HG02610 (cell line): ENCODE data around the gene PIP5K1A.
"Not testable (repeated sequence)": the region's sequence is repeated elsewhere in the genome, so short reads cannot be mapped to it uniquely, and the experiment has no call there.

ENCODE experiments used
- ATAC-seq: cut with Tn5 transposase; IDR thresholded peaks from one replicate; pipeline ENCODE4 v1.9.1; 2021; ENCODE audit warnings: mild to moderate bottlenecking, moderate library complexity; ENCODE audit not compliant: unreplicated experiment

PIP5K1A gene

DNA sequence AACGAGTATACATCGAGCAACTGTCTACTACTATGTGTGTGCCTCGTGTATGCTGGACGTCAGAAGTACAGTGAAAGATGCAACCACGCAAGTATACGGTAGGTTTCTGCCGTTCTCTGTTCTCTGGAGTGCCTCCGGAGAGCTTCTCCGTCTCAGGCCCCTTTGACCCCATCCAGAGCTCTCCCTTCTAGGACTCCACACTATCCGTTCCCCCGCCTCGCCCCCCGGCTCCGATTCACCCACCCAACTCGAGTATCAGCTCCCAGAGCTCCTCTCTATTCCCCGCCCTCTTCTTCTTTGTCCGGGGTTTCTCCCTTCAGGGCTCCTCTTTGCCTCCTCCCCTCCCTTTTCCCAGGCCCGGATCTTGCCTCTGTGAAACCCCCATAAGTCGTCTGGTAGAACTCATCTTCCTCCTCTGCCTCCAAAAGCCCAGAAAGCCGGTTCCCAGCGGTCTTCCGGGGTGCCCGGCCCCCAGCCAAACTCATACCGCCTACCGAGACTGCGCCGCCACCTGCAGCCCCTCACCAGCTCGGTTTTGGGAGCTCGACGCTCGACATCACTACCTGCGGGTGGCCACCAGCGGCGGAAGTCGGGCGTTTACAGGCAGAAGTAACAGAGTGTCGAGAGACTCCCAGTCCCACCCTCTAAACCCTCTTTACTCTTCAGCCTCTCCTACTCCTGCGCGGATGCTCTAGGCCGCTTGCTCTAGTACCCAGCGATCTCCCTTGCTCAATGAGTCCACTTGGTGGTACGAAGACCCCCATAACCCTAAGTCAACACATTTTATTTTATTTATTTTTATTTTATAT, 8.5 kb upstream of the PIP5K1A start, which contains the start of gene VPS72:
VPS72 (minus strand) TSS at position 561 of the 809 bp plus-strand sequence; CDS start at position 485, 76 bp downstream.
- peak; percentile 91 for ATAC-seq

DNA sequence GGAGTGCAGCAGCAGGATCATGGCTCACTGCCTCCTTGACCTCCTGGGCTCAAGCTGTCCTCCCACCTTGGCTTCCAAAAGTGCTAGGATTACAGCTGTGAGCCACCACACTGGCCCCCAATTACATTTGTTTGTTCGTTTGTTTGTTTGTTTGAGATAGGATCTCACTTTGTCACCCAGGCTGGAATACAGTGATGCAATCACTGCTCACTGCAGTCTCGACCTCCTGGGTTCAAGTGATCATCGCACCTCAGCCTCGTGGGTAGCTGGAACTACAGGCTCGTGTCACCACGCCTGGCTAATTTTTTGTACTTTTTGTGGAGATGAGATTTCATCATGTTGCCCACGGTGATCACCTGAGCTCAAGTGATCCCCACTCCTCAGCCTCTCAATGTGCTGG, 6.3 kb upstream of the PIP5K1A start:
- no peak for ATAC-seq

DNA sequence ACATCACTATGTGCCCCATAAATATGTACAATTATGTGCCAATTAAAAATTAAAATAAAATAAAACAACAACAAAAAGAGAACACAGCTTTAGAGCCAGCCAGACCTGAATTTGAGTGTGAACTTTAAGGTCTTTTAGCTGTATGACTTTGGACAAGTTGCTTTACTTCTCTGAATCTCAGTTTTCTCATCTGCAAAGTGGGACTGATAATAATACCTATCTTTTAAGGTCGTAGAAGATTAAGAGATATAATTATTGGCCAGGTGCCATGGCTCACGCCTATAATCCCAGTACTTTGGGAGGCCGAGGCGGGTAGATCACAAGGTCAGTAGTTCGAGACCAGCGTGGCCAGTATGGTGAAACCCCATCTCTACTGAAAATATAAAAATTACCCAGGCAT, 5.0 kb upstream of the PIP5K1A start:
- ATAC-seq = no peak

- ATAC-seq = no peak
Observed at GRCh38 chr1:151193856-151194255, 4.5 kb upstream of the PIP5K1A start.

DNA sequence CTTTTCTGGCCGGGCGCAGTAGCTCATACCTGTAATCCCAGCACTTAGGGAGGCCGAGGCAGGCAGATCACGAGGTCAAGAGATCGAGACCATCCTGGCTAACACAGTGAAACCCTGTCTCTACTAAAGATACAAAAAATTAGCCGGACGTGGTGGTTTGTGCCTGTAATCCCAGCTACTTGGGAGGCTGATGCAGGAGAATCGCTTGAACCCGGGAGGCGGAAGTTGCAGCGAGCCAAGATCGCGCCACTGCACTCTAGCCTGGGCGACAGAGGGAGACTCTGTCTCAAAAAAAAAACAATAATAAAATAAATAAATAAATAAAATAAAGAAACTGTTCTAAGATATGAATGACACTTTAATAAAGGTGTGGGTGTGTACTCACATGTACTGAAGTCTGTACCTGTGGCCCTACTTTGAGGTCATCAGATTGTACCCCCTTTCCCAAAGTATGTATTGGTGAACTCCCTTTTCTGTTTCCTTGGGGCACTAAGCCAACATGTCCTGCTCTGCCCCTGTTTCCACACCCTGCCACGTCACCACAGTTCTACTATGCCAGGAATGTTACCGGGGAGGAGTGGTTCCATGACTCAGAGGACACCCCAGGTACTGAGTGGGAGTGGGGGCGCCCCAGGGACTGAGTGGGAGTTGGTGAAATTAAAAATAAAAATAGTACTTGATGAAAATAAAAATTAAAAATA, 3.3 kb upstream of the PIP5K1A start:
- ATAC-seq = not testable (repeated sequence)

DNA sequence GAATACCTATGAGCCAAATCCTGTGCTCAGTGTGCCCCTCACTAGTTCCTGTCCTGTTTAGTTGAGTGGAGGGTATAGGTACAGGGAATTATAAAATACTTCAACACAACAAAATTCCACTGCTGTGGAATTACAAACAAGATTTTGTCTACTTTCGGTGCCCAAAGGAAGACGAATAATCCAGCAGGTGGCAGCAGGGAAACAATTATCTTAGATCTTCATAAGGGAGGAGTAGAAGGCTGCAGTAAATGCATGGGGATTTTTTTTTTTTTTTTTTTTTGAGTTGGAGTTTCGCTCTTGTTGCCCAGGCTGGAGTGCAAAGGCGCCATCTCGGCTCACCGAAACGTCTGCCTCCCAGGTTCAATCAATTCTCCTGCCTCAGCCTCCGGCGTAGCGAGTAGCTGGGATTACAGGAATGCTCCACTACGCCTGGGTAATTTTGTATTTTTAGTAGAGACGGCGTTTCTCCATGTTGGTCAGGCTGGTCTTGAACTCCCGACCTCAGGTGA, 2.0 kb upstream of the PIP5K1A start:
- no peak for ATAC-seq

GRCh38 chr1:151197863-151198253, 494 bp upstream of the PIP5K1A start:
- no peak for ATAC-seq

DNA sequence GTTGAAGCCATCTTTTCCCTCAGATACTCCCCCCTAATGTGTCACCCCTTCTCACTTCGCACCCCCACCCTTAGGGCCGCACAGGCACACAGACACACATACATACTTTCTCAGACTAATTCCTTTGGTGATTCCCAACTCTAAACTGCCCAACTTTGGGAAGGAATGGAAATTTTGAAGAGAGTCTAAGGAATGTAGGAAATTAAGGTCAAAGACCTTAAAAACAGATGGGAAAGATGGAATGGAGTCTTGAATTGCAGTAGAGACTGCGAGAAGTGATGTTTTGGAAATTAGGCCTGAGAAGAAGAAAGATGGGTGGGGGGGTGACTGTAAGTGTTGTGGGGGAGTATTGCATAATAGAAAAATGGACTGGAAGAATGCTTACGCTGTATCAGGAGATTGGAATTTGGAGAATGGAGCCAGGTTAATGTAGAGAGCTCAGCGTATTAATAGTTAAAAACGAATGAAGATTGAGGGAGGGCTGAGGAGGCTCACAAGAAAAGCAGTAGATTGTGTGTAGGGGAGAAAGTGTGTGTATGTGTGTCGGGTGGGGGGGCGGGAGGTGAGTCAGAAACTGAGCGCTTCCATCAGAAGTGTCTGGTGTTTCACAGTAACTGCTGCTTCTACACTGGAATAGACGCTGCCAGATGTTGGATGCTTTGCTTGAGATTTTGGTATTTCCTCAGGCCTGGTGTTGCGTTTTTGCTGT, 1.7 kb downstream of the PIP5K1A start:
- ATAC-seq = no peak

DNA sequence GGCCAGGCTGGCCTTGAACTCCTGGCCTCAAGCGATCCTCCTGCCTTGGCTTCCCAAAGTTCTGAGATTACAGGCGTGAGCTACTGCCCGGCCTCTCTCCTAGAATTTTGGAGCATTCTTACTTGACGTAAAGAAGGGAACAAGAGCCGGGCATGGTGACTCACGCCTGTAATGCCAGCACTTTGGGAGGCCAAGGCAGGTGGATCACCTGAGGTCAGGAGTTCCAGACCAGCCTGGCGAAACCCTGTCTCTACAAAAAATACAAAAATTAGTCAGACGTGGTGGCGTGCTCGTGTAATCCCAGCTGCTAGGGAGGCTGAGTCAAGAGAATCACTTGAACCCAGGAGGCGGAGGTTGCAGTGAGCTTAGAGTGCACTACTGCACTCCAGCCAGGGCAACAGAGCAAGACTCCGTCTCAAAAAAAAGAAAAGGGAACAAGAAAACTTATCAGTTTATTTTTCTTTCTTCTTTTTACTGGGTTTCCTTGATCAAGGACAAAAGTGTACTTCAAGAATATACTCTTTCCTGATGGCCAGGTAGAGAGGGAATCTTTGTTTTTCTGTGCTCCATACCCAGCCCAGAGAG, 7.1 kb downstream of the PIP5K1A start:
- ATAC-seq = not testable (repeated sequence)

DNA sequence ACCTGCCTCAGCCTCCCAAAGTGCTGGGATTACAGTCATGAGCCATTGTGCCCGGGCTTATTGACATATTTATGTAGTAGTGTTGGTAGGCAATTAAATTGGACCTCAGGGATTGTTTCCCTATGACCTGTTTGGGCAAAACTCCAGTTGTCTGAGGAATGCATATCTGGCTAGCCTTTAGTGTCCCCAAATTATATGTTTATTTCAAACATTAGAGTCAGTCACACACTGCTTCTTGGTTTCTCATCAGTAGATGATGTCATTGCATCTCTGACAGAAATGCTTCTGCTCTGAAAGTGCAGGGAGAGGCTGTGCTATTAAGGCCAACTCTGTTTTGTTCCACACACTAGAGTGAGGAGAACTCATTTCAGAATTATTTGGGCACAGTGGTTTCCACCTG, 12.5 kb downstream of the PIP5K1A start:
- ATAC-seq = no peak

DNA sequence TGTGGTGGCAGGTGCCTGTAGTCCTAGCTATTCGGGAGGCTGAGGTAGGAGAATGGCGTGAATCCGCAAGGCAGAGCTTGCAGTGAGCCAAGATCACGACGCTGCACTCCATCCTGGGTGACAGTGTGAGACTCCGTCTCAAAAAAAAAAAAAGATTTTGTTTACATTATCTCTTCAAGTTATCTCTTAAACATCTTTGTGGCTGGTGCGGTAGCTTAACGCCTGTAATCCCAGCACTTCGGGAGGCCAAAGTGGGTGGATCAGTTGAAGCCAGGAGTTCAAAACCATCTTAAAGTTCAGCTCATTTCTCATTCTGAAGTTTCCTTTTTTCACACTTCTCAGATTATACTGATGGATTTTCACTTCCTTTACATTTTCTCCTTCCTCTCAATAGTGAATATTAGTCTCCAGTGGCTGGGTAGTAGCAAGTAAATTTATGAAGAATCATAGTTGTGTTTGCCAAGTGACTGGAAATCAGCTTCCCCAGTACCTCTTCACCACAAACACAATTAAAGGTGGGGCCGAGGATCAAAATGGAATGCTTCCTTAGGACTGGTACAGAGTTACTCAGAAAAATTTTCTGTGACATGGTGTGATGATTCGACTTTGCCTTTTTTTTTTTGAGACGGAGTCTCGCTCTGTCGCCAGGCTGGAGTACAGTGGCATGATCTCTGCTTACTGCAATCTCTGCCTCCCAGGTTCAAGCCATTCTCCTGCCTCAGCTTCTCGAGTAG, 13.8 kb downstream of the PIP5K1A start:
- no peak for ATAC-seq

DNA sequence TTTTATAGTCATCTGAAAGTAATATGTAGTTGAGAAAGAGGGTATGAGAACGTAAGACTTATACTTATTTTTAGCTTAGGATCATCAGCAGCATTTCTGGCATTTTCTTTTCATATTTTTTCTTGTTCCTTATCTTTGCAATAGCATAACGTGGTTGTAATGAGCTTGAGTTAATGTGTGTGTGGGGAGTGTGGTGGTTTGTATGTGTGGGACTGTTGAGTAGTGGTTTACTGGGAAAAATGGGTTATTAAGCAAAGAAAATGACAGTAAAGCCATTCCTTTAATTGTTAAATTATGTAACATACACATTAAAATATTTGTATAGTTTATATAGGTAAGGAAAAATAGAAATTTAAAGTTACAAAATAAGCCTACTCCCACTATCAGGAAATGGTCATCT, 15.2 kb downstream of the PIP5K1A start:
- ATAC-seq = no peak

DNA sequence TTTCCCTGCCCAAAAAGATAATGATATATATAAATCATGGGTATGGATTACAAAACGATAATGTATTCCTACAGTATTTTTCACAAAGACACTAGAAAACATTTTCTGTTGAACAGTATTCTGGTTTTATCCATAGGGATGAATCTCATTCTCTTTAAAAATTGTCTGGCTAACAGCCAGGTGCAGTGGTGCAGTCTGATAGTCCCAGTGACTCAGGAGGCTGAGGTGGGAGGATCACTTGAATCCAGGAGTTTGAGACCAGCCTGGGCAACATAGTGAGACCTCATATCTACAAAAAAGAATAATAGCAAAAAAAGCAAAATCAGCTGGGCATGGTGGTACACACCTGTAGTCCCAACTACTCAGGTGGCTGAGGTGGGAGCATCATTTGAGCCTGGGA, 23.3 kb downstream of the PIP5K1A start:
- no peak for ATAC-seq

DNA sequence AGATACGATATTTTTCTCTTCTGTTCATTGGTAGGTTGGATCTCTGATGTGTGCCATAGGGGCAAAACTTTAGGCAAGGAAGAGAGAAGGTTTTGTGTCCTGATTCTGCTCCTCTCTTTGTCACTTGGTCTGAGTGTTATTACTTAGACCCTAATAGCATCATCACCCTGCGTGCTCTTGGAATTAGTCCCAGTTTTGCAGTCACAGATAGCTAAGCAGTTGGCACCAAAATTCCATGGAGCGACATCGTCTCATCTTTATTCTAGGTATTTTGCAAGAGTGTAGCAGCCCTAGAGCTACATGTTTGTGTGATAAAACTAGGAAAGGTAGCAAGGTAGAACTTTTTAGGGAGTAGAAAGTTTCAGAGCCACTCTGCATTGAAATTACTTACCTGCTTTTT, 23.8 kb downstream of the PIP5K1A start:
- no peak for ATAC-seq

DNA sequence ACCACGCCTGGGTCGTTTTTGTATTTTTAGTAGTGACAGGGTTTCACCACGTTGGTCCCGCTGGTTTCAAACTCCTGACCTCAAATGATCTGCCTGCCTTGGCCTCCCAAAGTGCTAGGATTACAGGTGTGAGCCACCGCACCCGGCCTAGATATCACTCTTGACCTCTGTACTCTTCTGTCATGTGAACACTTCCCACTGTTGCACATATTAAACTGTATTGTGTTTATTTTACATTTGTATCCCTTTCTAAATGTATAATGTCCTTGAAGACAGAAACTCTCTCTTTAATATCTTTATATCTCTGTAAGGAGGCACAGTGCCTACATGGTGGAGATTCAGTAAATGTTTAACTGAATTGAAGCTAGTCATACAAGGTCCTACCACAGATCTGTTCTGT, 36.9 kb downstream of the PIP5K1A start:
- ATAC-seq = no peak

DNA sequence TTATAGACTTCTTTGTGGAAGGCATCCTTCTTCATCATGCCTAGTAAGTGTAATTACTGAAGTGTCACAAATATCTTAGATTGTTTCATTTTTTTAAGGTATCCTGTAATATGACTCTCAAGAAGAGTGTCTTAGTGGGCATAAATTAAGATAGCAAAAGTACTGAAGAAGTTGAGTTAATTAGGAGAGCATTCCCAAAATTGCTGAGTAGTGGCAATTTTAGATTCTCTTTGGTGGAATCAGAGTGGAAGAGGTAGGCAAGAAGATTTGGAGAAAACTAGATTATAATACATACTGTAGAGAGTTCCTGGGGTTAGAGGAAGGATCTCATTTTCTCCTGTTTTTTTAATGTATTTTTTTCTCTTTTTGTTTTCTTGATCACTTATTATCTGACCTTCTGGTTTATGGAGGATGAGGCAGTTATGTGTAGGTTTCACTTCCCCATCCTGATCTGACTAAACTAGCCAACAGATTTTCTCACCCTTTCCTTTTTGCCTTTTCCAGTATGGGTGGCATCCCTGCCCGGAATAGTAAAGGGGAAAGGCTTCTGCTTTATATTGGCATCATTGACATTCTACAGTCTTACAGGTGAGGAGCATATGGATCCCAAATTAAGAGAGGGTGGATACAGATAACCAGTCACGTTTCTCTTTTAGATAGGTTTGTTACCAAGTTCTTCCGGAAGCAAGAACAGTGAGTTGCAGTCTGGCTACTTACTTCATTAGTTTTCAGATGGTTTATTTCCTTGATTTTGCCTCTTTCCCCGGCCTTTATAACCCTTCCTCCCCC, 39.5 kb downstream of the PIP5K1A start:
- no peak for ATAC-seq

DNA sequence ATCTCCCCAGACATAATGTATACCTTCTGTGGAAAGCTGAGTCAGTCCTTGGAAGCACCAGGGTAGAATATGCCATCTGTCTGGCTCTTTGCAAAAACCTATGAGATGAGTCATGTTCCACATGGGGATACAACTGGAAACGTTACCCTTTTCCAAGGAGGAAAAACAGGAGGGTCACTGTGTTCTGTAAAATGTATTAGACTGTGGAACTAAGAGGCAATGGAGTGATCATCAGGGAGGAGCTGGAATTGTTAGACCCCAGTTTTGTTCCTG, 40.1 kb downstream of the PIP5K1A start:
- no peak for ATAC-seq

DNA sequence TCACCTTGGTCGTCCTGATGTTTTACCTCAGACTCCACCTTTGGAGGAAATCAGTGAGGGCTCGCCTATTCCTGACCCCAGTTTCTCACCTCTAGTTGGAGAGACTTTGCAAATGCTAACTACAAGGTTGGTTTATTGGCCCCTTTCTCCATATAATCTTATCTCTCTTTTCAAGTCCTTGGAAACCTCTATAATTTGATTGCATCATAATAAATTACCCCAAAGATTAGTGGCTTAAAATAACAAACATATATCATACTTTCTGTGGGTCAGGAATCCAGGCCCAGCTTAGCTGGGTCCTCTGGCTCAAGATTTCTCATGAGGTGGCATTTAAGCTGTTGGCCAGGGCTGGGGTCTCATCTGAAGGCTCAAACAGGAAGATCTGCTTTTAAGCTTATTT, 44.1 kb downstream of the PIP5K1A start:
- no peak for ATAC-seq

DNA sequence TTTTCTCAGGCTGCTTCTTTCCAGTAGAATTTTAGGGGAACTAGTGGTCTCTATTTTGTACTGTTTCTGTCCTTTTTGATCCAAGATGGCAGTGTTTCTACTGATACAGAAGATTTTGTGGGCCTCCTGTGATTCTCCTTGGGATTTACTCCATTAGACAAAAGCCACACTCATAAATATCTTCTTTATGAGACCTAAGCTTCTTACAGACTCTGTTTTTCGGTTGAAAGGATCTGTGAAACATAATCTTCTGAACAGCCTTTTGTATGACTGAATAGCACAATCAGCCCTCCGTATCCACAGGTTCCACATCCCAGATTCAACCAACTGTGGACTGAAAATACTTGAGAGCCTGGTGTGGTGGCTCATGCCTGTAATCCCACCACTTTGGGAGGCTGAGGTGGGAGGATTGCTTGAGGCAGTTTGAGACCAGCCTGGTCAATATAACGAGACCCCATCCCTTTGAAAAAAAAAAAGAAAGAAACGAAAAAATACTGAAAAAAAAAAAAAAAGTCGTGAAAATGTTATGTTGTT, 45.4 kb downstream of the PIP5K1A start:
- ATAC-seq = no peak

GRCh38 chr1:151246786-151247185, 48.4 kb downstream of the PIP5K1A start:
- ATAC-seq = no peak
